K562 (cell line): ENCODE results near the gene NPB. TPM values are rescaled to one million over a fixed set of nuclear protein-coding genes. Genes with fewer than 3 reads are reported as not detected.
A peak's percentile ranks its signal among the peaks of the same experiment; 100 is the strongest.

Experiments used
- CREB3L1 ChIP-seq: fragments of 450-650 bp; IDR thresholded peaks from 2 replicates; pipeline ENCODE4 v1.6.1; 2014; ENCODE audit warnings: low read depth, mild to moderate bottlenecking, moderate library complexity, borderline replicate concordance
- FOSL1 ChIP-seq: fragments of 200-800 bp; sonication (Bioruptor generic); conservative IDR thresholded peaks from 2 replicates; pipeline ENCODE4 v1.6.1; 2016; ENCODE audit warnings: missing genetic modification characterization, missing compliant biosample characterization
- GATA2 ChIP-seq: sonication (generic); formaldehyde crosslinking; IDR thresholded peaks from 2 replicates; pipeline ENCODE4 v1.4.0; 2020; ENCODE audit warnings: mild to moderate bottlenecking, missing genetic modification reagents
- MED1 ChIP-seq: sonication (generic); formaldehyde crosslinking; IDR thresholded peaks from 2 replicates; pipeline ENCODE4 v1.8.1; 2023; ENCODE audit warnings: missing genetic modification reagents, borderline replicate concordance
- MTA1 ChIP-seq: fragments of 450-650 bp; IDR thresholded peaks from 2 replicates; pipeline ENCODE4 v1.6.1; 2017; ENCODE audit warnings: borderline replicate concordance
- NFE2 ChIP-seq: IDR thresholded peaks from 2 replicates; pipeline ENCODE4 v1.6.1; 2014; ENCODE audit warnings: antibody characterized with exemption, low read depth
- NR2C1 ChIP-seq, 2 experiments: fragments of 450-650 bp; IDR thresholded peaks; 2 replicates each; pipeline ENCODE4 v1.6.1; 2017; ENCODE audit warnings: mild to moderate bottlenecking in 2 of 2, antibody characterized with exemption in 1 of 2, inconsistent platforms in 1 of 2, missing compliant biosample characterization in 1 of 2, missing genetic modification characterization in 1 of 2
- POLR2AphosphoS2 ChIP-seq: IDR thresholded peaks from 2 replicates; pipeline ENCODE4 v1.6.1; 2012; ENCODE audit warnings: low read length, improper control_type of control experiment
- POLR3G ChIP-seq: IDR thresholded peaks from 2 replicates; pipeline ENCODE4 v1.6.1; 2011; ENCODE audit not compliant: insufficient read length, insufficient replicate concordance; ENCODE audit errors: extremely low read depth
- PURB ChIP-seq: sonication (generic); formaldehyde crosslinking; IDR thresholded peaks from 2 replicates; pipeline ENCODE4 v1.9.0; 2021; ENCODE audit warnings: low read depth, mild to moderate bottlenecking, missing genetic modification reagents
- SIN3A ChIP-seq, 2 experiments: fragments of 150-350 bp in 1 of 2; IDR thresholded peaks; 2 replicates each; pipeline ENCODE4 v1.6.1; 2011 to 2016; ENCODE audit warnings: borderline replicate concordance in 2 of 2, low read depth in 2 of 2, low read length in 2 of 2, mild to moderate bottlenecking in 2 of 2, moderate library complexity in 2 of 2; ENCODE audit not compliant: control insufficient read depth in 1 of 2
- SMARCC2 ChIP-seq: fragments of 450-650 bp; IDR thresholded peaks from 2 replicates; pipeline ENCODE4 v1.6.1; 2017; ENCODE audit warnings: antibody characterized with exemption, moderate library complexity, mild to moderate bottlenecking, low read depth
- TAF9B ChIP-seq: fragments of 450-650 bp; IDR thresholded peaks from 2 replicates; pipeline ENCODE4 v1.6.1; 2018; ENCODE audit warnings: mild to moderate bottlenecking; ENCODE audit not compliant: partially characterized antibody
- ZNF121 ChIP-seq: sonication (generic); formaldehyde crosslinking; conservative IDR thresholded peaks from 2 replicates; pipeline ENCODE4 v1.8.0; 2022; ENCODE audit warnings: missing genetic modification reagents
- ZNF280B ChIP-seq: fragments of 250-450 bp; sonication (Bioruptor Pico); IDR thresholded peaks from 2 replicates; pipeline ENCODE4 v1.5.1; 2021; ENCODE audit warnings: mild to moderate bottlenecking
- ZNF583 ChIP-seq: fragments of 250-450 bp; sonication (Bioruptor Pico); IDR thresholded peaks from 2 replicates; pipeline ENCODE4 v1.4.0; 2020
- polyA plus RNA-seq, 8 experiments: library from polyadenylated mRNA; depleted of rRNA in 4 of 8; stranded (reverse) in 5 of 8; unstranded in 3 of 8; fragments of >200 nt; fragmentation: Nextera tagmentation in 2 of 8; fragmentation: Illumina TruSeq in 1 of 8; extraction: Ambion mirVana in 2 of 8; extraction: Trizol in 1 of 8; gene quantifications; 2 replicates each; pipeline versions ENCODE4 v1.2.1 to v1.2.3, GENCODE V29; 2011 to 2014; ENCODE audit warnings: inconsistent platforms in 1 of 8, missing spikeins in 1 of 8
- total RNA-seq, 7 experiments: library from RNA; depleted of rRNA in 6 of 7; stranded (reverse); fragments of >200 nt in 6 of 7; fragmentation: Illumina TruSeq in 2 of 7; extraction: Trizol in 2 of 7; gene quantifications; 2 replicates each; pipeline versions ENCODE4 v1.2.1 to v1.2.3, GENCODE V29; 2011 to 2021; ENCODE audit warnings: low replicate concordance in 1 of 7
- TF ChIP-seq, protein P1 (sequence below), 3 experiments: fragments of 200-800 bp in 1 of 3; sonication (Bioruptor generic) in 1 of 3; sonication (generic) in 1 of 3; formaldehyde crosslinking in 1 of 3; IDR thresholded peaks; 2 replicates each; pipeline versions ENCODE4 v1.6.1 to v1.8.0; 2016 to 2022; ENCODE audit warnings: mild to moderate bottlenecking in 2 of 3, missing compliant biosample characterization in 2 of 3, missing genetic modification characterization in 2 of 3, missing genetic modification reagents in 1 of 3
- TF ChIP-seq, protein P2 (sequence below): fragments of 450-650 bp; IDR thresholded peaks from 2 replicates; pipeline ENCODE4 v1.6.1; 2017; ENCODE audit warnings: antibody characterized with exemption

The NPB gene
- total and polyA plus RNA-seq, 9 of the 15 experiments (the other 6 are each of a cell fraction or from before 2014, with no cell fraction given), result 0.03 to 0.61 (median 0.14) TPM; not detected in 2

GRCh38 chr17:81923302-81924260 is 21.5 kb downstream of the NPB start (continued):
- TF ChIP-seq TAF9B, result peak; percentile 82
- no peak for TF ChIP-seq ZNF280B (CRISPR knock-in tag)
- peak; percentile 13; the same call in 1 of the 2 replicates for TF ChIP-seq ZNF583
- no peak for TF ChIP-seq GATA2 (CRISPR knock-in tag)
- TF ChIP-seq MED1, result no peak
- no peak for TF ChIP-seq PURB (CRISPR knock-in tag)
- TF ChIP-seq, protein P1, sequence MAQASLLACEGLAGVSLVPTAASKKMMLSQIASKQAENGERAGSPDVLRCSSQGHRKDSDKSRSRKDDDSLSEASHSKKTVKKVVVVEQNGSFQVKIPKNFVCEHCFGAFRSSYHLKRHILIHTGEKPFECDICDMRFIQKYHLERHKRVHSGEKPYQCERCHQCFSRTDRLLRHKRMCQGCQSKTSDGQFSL (CRISPR knock-in tag; IDR thresholded peaks at IDR 0.05), result no peak
- TF ChIP-seq, protein P1 (tag; IDR thresholded peaks at IDR 0.05), result 0 out of 4 replicates have a peak, but pooled peaks of 1 of the 2 experiments have one; percentile 18
- TF ChIP-seq SIN3A (IDR thresholded peaks at IDR 0.05; ENCODE audit: borderline replicate concordance in 2 of 2, control insufficient read depth in 1 of 2, low read depth in 2 of 2, low read length in 2 of 2), result peak in 1 of 2 experiments; percentile 65; a peak in 1 of 4 replicates
- TF ChIP-seq NR2C1 (IDR thresholded peaks at IDR 0.05), result peak; percentile 26; the same call in 1 of the 2 replicates
- TF ChIP-seq NR2C1 (tag; IDR thresholded peaks at IDR 0.05), result no peak
- no peak for TF ChIP-seq POLR3G
- peak; percentile 66; the same call in 1 of the 2 replicates for TF ChIP-seq SMARCC2
- peak; percentile 100 for TF ChIP-seq NFE2
- TF ChIP-seq, protein P2, sequence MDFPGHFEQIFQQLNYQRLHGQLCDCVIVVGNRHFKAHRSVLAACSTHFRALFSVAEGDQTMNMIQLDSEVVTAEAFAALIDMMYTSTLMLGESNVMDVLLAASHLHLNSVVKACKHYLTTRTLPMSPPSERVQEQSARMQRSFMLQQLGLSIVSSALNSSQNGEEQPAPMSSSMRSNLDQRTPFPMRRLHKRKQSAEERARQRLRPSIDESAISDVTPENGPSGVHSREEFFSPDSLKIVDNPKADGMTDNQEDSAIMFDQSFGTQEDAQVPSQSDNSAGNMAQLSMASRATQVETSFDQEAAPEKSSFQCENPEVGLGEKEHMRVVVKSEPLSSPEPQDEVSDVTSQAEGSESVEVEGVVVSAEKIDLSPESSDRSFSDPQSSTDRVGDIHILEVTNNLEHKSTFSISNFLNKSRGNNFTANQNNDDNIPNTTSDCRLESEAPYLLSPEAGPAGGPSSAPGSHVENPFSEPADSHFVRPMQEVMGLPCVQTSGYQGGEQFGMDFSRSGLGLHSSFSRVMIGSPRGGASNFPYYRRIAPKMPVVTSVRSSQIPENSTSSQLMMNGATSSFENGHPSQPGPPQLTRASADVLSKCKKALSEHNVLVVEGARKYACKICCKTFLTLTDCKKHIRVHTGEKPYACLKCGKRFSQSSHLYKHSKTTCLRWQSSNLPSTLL, result no peak
- no peak for TF ChIP-seq MTA1
- peak; percentile 56 for TF ChIP-seq FOSL1
- no peak for TF ChIP-seq POLR2AphosphoS2
- TF ChIP-seq CREB3L1, result peak; percentile 58; the same call in 1 of the 2 replicates
- no peak for TF ChIP-seq ZNF121 (CRISPR knock-in tag)
